Trophoblast cell (in vitro differentiated cells and primary cell): ENCODE measurements around the gene LASP1.

Source experiments
- DNase-seq, 2 donors: peaks; one replicate each; pipeline ENCODE4 v3.0.0-alpha.2; 2016
- H2AFZ ChIP-seq: 2 replicates; pipeline ENCODE4 v1.6.1; 2013; ENCODE audit warnings: low read length, moderate library complexity, mild to moderate bottlenecking; ENCODE audit not compliant: insufficient read depth, poor library complexity
- H2AK5ac ChIP-seq: 2 replicates; pipeline ENCODE4 v1.6.1; 2013; ENCODE audit warnings: mild to moderate bottlenecking, low read length
- H2BK120ac ChIP-seq: 2 replicates; pipeline ENCODE4 v1.6.1; 2013; ENCODE audit warnings: low read length, mild to moderate bottlenecking, moderate library complexity; ENCODE audit not compliant: insufficient read depth, poor library complexity
- H2BK12ac ChIP-seq: 2 replicates; pipeline ENCODE4 v1.6.1; 2013; ENCODE audit warnings: mild to moderate bottlenecking, low read length, moderate library complexity
- H2BK5ac ChIP-seq: 2 replicates; pipeline ENCODE4 v1.6.1; 2013; ENCODE audit warnings: low read length, low read depth, moderate library complexity, mild to moderate bottlenecking; ENCODE audit not compliant: poor library complexity
- H3K14ac ChIP-seq: 2 replicates; pipeline ENCODE4 v1.6.1; 2013; ENCODE audit warnings: mild to moderate bottlenecking, low read length
- H3K18ac ChIP-seq: 2 replicates; pipeline ENCODE4 v1.6.1; 2013; ENCODE audit warnings: mild to moderate bottlenecking, low read length
- H3K23ac ChIP-seq: 2 replicates; pipeline ENCODE4 v1.6.1; 2013; ENCODE audit warnings: low read length
- H3K27ac ChIP-seq: 2 replicates; pipeline ENCODE4 v1.5.1; 2013; ENCODE audit warnings: low read depth, mild to moderate bottlenecking, inconsistent platforms, low read length, moderate library complexity
- H3K27me3 ChIP-seq: 2 replicates; pipeline ENCODE4 v1.6.1; 2013; ENCODE audit warnings: inconsistent platforms, mild to moderate bottlenecking, low read length, moderate library complexity; ENCODE audit not compliant: insufficient read depth
- H3K36me3 ChIP-seq, 2 experiments: 1 replicate in 1 of 2; 2 replicates in 1 of 2; pipeline ENCODE4 v1.6.1; 2013; ENCODE audit warnings: low read length in 2 of 2, mild to moderate bottlenecking in 2 of 2, moderate library complexity in 1 of 2; ENCODE audit not compliant: insufficient read depth in 2 of 2, control insufficient read depth in 1 of 2
- H3K4ac ChIP-seq: 2 replicates; pipeline ENCODE4 v1.6.1; 2013; ENCODE audit warnings: low read depth, mild to moderate bottlenecking, low read length, moderate library complexity
- H3K4me1 ChIP-seq, 2 experiments: 1 replicate in 1 of 2; 2 replicates in 1 of 2; pipeline ENCODE4 v1.6.1; 2013; ENCODE audit warnings: low read length in 2 of 2, mild to moderate bottlenecking in 2 of 2, moderate library complexity in 1 of 2; ENCODE audit not compliant: insufficient read depth in 2 of 2, control insufficient read depth in 1 of 2
- H3K4me2 ChIP-seq: 2 replicates; pipeline ENCODE4 v1.6.1; 2013; ENCODE audit warnings: inconsistent platforms, mild to moderate bottlenecking, low read length, moderate library complexity
- H3K4me3 ChIP-seq: 2 replicates; pipeline ENCODE4 v1.5.1; 2013; ENCODE audit warnings: mild to moderate bottlenecking, low read depth, low read length, inconsistent platforms
- H3K79me1 ChIP-seq: one replicate; pipeline ENCODE4 v1.6.1; 2013; ENCODE audit warnings: low read length
- H3K79me2 ChIP-seq: 2 replicates; pipeline ENCODE4 v1.6.1; 2013; ENCODE audit warnings: low read length, mild to moderate bottlenecking; ENCODE audit not compliant: control insufficient read depth, insufficient read depth, poor library complexity
- H3K9ac ChIP-seq: 2 replicates; pipeline ENCODE4 v1.6.1; 2013; ENCODE audit warnings: mild to moderate bottlenecking, low read length
- H3K9me3 ChIP-seq: 2 replicates; pipeline ENCODE4 v1.6.1; 2013; ENCODE audit warnings: low read depth, mild to moderate bottlenecking, control low read depth, inconsistent platforms, low read length; ENCODE audit not compliant: insufficient read depth
- H4K12ac ChIP-seq: 2 replicates; pipeline ENCODE4 v1.6.1; 2013; ENCODE audit warnings: low read depth, mild to moderate bottlenecking, low read length, moderate library complexity
- H4K8ac ChIP-seq: 2 replicates; pipeline ENCODE4 v1.6.1; 2013; ENCODE audit warnings: low read depth, mild to moderate bottlenecking, low read length, moderate library complexity
- H4K91ac ChIP-seq: one replicate; pipeline ENCODE4 v1.6.1; 2013; ENCODE audit warnings: low read depth, mild to moderate bottlenecking, low read length, moderate library complexity
- WGBS: extraction: QIAGEN DNeasy Blood & Tissue Kit; methylation state at CpG from one replicate; pipeline ENCODE4 v1.1.7; 2013; ENCODE audit warnings: missing lambda C conversion rate; ENCODE audit not compliant: insufficient read length, insufficient coverage; ENCODE audit errors: extremely low coverage; 5-methylcytosine and 5-hydroxymethylcytosine counted together

Gene LASP1

DNA sequence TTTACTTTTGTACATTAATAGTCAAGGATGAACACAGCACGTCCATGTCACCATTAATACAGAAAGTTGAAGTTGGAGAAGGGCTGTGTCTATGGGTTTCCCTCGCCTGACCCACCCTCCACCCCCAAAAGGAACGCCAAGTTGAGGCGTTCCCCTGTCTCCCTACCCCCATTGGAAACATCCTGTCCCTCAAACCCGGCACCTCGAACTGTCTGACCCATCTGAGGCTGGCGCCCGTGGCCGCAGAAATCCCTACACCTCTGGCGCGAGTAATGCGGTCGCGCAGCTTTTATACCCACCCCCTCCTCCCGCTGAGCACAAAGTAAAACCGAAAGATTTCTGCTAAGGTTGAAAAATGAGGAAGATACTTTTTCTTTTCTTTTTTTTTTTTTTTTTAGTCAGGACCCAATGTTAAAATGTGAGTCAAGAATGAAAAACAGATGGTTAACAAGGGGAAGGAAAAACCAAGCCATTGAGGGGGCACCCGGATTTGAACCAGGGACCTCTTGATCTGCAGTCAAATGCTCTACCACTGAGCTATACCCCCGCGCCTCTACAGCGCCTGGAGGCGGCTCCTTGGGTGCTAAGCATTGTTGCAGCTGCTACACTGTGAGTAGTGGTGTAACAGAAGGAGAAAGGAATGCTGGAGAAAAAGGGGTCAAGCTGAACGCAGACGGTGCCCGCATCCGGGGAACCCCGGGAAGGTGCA, 887 bp upstream of the LASP1 start:
- peaks cover 6% of the 10 kb centered on the region in 2 experiments for H3K36me3 ChIP-seq
- peak overlapping the region; percentile 96 for H3K27ac ChIP-seq
- H3K27me3 ChIP-seq = no peaks in the 10 kb centered on the region
- peak overlapping the region; percentile 96 for H4K91ac ChIP-seq
- peak overlapping the region; percentile 55 for H2BK12ac ChIP-seq
- H3K79me2 ChIP-seq = peaks cover 32% of the 10 kb centered on the region
- H3K4me1 ChIP-seq = peaks cover 19 to 29% of the 10 kb centered on the region in 2 experiments
- peak overlapping the region; percentile 85 for H3K14ac ChIP-seq
- H3K4ac ChIP-seq = peak overlapping the region; percentile 91
- H3K4me3 ChIP-seq = peak overlapping the region; percentile 90
- no CpG with 5 or more reads among the region's 26 CpGs for WGBS
- H4K12ac ChIP-seq = peak overlapping the region; percentile 81
- peaks cover 33% of the 10 kb centered on the region for H3K79me1 ChIP-seq
- no peak overlapping the region for H3K23ac ChIP-seq
- H2AFZ ChIP-seq = peak overlapping the region; percentile 57
- peak overlapping the region; percentile 93 for H3K18ac ChIP-seq
- peak; percentile 91 to 94 for DNase-seq
- H2BK5ac ChIP-seq = peak overlapping the region; percentile 96
- peak overlapping the region; percentile 88 for H4K8ac ChIP-seq
- H3K9me3 ChIP-seq = no peaks in the 10 kb centered on the region
- peak overlapping the region; percentile 90 for H3K9ac ChIP-seq
- H2BK120ac ChIP-seq = peak overlapping the region; percentile 95
- peak overlapping the region; percentile 65 for H3K4me2 ChIP-seq
- peak overlapping the region; percentile 71 for H2AK5ac ChIP-seq

DNA sequence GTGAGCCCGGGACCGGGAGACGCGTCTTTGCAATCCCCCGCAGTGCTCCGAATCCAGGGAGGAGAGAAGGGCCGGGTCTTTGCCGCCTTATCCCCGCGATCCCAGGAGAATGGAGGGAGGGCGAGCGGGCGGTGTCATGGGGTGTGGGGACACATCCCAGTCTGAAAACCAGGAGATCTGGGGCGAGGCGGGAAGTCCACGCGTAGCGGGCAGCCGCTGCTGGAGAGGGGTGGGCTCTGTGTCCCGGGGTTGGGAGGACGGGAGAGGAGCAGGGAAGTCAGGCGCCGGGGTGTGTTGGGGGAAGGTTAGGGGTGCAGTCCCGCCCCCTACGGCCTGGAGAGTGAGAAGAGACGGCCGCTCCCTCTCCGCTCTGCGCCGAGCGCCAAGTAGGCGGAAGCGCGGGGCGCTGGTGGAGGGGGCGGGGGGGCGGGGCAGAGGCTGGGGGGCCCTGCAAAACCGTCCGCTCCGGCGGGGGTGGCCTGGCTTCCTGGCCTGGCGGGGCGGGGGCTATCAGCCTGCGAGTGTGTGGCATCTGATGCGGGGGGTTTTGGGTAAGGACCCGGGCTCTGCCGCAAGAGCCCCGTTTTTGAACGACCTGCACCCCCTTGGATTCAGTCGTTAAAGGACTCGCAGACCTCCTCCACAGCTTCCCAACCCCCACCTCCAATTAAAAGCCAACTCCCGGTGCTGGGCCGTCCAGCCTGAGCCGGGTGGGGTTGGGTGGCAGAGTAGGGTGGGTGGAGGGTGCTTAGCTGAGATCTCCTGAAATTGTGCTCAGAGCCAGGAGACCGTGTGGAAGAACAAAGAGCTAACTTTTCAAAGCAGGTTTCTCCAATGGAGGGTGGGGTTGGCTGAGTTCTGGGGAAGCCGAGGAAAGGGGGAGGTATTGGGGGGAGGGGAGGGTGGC, 654 bp downstream of the LASP1 start:
- Histone ChIP-seq H4K12ac (peak overlapping the region; percentile 61), H3K14ac (peak overlapping the region; percentile 89), H3K9ac (peak overlapping the region; percentile 86), H3K18ac (peak overlapping the region; percentile 85), H3K4me1 (peaks cover 34 to 44% of the 10 kb centered on the region in 2 experiments), H3K4me3 (peak overlapping the region; percentile 90), H2BK12ac (peak overlapping the region; percentile 66), H3K27me3 (no peaks in the 10 kb centered on the region), H2AK5ac (peak overlapping the region; percentile 96), H2AFZ (peak overlapping the region; percentile 68), H3K4ac (peak overlapping the region; percentile 99), H3K23ac (no peak overlapping the region), H2BK5ac (peak overlapping the region; percentile 92), H4K91ac (peak overlapping the region; percentile 95), H4K8ac (peak overlapping the region; percentile 52), H3K79me2 (peaks cover 40% of the 10 kb centered on the region), H3K36me3 (peaks cover 6 to 10% of the 10 kb centered on the region in 2 experiments), H3K4me2 (peak overlapping the region; percentile 92), H3K9me3 (no peaks in the 10 kb centered on the region), H3K79me1 (peaks cover 38% of the 10 kb centered on the region), H3K27ac (peak overlapping the region; percentile 71), H2BK120ac (peak overlapping the region; percentile 75)
- WGBS = no CpG with 5 or more reads among the region's 56 CpGs
- DNase-seq = peak in 1 of 2 donors; percentile 27

DNA sequence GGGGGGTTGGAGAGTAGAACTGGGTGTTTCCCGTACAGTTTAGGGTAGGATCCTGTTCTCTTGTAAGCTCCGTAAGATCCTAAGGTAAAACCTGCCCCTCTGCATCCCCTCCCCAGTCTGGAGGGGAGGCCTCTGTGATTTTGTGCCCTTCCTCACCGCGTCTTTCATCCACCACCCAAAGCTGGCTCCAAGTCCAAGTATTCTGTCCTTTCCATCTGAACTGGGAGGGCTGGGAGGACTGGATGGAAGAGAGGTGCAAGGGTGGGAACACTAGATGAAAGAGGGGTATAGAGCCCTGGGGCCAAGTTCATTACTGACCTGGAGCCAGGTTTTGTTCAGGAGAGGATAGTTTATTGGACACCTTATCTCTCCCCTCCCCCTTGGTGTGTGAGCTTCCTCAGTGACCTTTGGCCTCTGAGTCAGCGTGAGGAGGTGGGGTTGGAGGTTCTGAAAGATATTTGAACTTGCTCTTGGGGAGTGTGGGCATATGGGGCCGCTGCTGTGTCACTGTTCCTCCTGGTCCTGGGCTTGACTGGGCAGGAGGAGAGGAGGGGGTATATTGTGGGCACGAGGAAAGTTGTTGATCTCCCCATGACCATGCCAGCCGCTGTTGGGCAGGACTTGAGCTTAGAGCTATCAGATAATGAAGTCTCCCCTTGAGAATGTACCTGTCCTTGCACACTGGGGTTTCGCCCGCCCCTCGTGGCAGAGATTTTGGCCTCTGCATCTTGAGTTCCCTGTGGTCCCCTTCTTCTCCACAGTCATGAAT, 1.6 kb downstream of the LASP1 start:
- peaks cover 40% of the 10 kb centered on the region for H3K79me2 ChIP-seq
- peak overlapping the region; percentile 92 for H3K4me2 ChIP-seq
- H2BK12ac ChIP-seq = peak overlapping the region; percentile 12
- peaks cover 38% of the 10 kb centered on the region for H3K79me1 ChIP-seq
- peaks cover 36 to 49% of the 10 kb centered on the region in 2 experiments for H3K4me1 ChIP-seq
- H3K4ac ChIP-seq = peak overlapping the region; percentile 99
- H2BK5ac ChIP-seq = peak overlapping the region; percentile 73
- no peaks in the 10 kb centered on the region for H3K27me3 ChIP-seq
- H3K18ac ChIP-seq = peak overlapping the region; percentile 77
- peak overlapping the region; percentile 44 for H3K27ac ChIP-seq
- H2AK5ac ChIP-seq = peak overlapping the region; percentile 75
- no CpG with 5 or more reads among the region's 11 CpGs for WGBS
- H2BK120ac ChIP-seq = peak overlapping the region; percentile 75
- no peak overlapping the region for H2AFZ ChIP-seq
- H3K14ac ChIP-seq = peak overlapping the region; percentile 79
- H3K23ac ChIP-seq = no peak overlapping the region
- H3K9me3 ChIP-seq = no peaks in the 10 kb centered on the region
- peak overlapping the region; percentile 45 for H4K8ac ChIP-seq
- peak overlapping the region; percentile 82 for H4K91ac ChIP-seq
- H3K36me3 ChIP-seq = peaks cover 6 to 10% of the 10 kb centered on the region in 2 experiments
- DNase-seq = peak in 1 of 2 donors; percentile 68
- H4K12ac ChIP-seq = peak overlapping the region; percentile 18
- peak overlapping the region; percentile 90 for H3K4me3 ChIP-seq
- H3K9ac ChIP-seq = peak overlapping the region; percentile 86

DNA sequence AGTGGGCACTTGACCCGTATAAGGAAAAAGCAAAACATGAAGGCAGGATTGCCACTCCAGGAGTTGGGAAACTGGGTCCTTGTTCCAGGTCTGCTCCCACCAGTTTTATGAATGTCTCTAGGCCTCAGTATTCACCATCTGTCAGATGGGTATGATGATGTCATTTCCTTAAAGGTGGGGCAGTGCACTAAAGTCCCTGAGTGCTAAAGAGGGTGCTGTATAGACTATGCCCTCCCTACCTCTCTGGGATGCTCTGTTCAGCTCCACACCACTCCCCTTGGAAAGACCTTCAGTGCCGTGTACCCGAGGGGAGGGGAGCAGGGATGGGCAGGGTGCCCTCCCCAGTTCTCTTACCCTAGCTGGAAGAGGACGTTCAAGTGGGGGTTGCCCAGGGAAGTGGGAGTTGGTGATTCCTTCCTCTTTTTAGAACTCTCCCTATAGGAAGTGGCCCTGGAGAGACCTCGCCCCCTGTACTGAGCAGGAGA, 2.2 kb downstream of the LASP1 start:
- WGBS = no CpG with 5 or more reads among the region's 5 CpGs

More for the DNA sequence above, 2.2 kb downstream of the LASP1 start:
- H4K12ac ChIP-seq = no peak overlapping the region
- H2AK5ac ChIP-seq = no peak overlapping the region
- H2BK12ac ChIP-seq = no peak overlapping the region
- H3K9ac ChIP-seq = no peak overlapping the region
- no peaks in the 10 kb centered on the region for H3K9me3 ChIP-seq
- no peak overlapping the region for H2BK5ac ChIP-seq
- no peak overlapping the region for H3K23ac ChIP-seq
- H3K4me1 ChIP-seq = peaks cover 39 to 52% of the 10 kb centered on the region in 2 experiments
- H3K14ac ChIP-seq = no peak overlapping the region
- H3K4me3 ChIP-seq = no peak overlapping the region
- peaks cover 42% of the 10 kb centered on the region for H3K79me2 ChIP-seq
- H3K18ac ChIP-seq = no peak overlapping the region
- H3K27ac ChIP-seq = no peak overlapping the region
- H2AFZ ChIP-seq = no peak overlapping the region
- no peak for DNase-seq
- H2BK120ac ChIP-seq = no peak overlapping the region
- no peaks in the 10 kb centered on the region for H3K27me3 ChIP-seq
- H3K36me3 ChIP-seq = peaks cover 9 to 13% of the 10 kb centered on the region in 2 experiments
- peak overlapping the region; percentile 92 for H3K4me2 ChIP-seq
- H3K4ac ChIP-seq = peak overlapping the region; percentile 94
- H4K8ac ChIP-seq = no peak overlapping the region
- H3K79me1 ChIP-seq = peaks cover 38% of the 10 kb centered on the region
- H4K91ac ChIP-seq = no peak overlapping the region
